ENCODE data around the gene KATNIP.

Gene KATNIP

GRCh38 chr16:27549746-27550581, at the start of gene KATNIP, which contains the start of gene GTF3C1:
Gene KATNIP (plus strand): TSS chr16:27550144. CDS start chr16:27550171, 27 bp downstream.
Gene GTF3C1 (minus strand): TSS chr16:27549913. CDS start chr16:27549890, 23 bp downstream.
- DNase-seq (ENCODE audit: low read depth) = peak; percentile 100

GRCh38 chr16:27500801-27501200, 49.1 kb upstream of the KATNIP start:
- DNase-seq (ENCODE audit: low read depth) = no peak

- DNase-seq (ENCODE audit: low read depth) = no peak
Measured at GRCh38 chr16:27503662-27504061, 46.3 kb upstream of the KATNIP start.

DNA sequence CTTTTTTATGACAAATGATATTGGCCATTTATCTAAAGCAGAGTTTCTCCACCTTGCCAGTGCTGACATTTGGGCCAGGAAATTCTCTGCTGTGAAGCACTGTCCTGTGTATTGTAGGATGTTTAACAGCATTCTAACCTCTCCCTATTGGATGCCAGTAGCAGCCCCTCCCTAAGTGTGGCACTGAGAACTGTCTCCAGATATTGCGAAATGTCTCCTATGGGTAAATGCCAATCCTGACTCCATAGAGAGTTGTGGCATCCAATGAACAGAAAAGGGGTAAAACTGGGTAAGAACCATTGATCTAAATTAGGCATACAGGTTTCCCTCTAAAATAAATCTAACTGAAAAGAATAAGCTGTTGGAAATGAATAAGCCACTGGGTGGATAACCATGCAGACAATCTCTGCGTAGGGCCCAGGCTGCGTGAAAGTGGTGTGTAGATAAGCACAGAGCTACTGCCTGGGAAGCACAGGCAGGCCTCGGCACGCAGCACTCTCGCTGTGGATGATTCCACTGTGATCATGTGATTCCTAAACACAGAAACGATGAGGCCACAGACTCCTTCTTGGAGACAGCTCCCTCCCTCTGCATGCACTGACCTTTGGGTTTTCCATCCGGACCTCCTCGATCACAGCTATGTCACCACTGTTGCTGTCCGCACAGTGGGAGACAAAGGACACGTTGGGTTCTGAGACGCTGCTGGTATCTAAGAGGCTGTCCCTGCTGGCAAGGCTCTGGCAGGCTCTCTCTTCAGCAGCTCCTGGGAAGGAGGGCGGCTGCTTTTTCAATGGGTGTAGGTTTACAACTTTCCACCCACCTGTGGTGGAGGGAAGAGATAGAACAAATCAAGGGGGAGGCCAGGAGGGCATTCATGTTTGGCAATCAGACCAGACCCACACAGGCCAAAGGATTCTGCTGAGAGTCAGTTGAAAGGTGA, 44.4 kb upstream of the KATNIP start:
- DNase-seq (ENCODE audit: low read depth) = no peak

GRCh38 chr16:27506771-27507170, 43.2 kb upstream of the KATNIP start:
- DNase-seq (ENCODE audit: low read depth) = no peak

DNA sequence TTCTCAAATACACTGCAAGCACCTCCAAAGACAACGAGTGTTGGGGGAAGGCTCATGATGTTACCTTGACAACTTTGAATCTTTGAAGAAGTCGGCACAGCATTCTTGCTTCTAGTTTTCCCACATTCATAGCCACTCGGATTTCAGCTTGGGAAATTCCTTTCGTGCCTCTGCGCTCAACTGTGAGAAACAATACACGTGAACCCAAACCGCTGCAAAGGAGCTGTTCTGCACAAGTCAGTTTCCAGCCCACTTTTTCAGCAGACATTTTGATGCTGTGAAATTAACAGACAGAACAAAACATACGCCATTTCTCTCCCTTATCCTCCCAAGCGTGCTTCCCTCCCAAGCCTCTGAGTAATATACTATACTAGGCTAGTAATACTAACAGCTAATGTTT, 41.5 kb upstream of the KATNIP start:
- no peak for DNase-seq (ENCODE audit: low read depth)

GRCh38 chr16:27511657-27512448, 38.1 kb upstream of the KATNIP start:
- DNase-seq (ENCODE audit: low read depth) = no peak

GRCh38 chr16:27514806-27515205, 35.1 kb upstream of the KATNIP start:
- DNase-seq (ENCODE audit: low read depth) = no peak

DNA sequence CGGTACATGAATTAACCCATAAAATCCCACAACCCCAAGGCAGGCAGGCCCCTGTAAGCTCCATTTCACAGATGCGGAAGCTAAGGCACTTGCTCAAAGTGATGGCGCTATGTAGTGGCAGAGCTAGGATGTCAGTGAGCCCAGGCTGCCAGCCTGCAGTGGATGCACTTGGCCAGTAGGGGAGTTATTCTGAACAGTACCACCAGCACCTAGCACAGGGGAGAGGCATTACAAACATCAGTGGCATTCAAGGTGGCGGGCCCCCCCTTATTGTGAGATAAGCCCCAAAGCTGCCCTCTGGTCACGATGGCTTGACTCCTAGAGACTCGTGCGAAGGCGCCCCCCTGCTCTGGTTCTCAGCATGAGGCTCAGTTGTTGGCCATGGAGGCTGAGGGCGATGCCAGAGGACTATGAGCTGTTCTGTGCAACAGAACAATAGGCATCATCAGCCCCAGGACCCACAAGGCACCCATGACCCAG, 34.0 kb upstream of the KATNIP start:
- DNase-seq (ENCODE audit: low read depth) = no peak

- DNase-seq (ENCODE audit: low read depth) = no peak
Measured at GRCh38 chr16:27516365-27516764, 33.6 kb upstream of the KATNIP start.

DNA sequence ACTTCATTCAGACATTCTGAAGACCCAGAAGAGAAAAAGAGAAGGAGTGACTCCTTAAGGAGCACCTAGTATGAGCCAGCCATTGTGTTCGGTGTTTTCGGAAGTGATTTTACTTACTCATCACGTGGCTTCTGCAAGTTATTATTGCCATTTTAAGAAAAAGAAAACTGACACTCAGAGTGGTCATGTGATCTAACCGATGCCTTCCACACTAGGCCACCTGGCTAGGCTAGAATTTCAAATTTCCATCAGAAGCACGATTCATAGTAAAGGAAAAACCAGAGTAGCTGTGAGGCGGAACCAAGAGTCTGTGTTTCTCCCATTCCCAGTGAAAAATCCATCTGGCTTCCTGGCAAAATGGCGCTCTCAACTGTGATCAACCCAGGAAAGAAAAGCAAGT, 32.3 kb upstream of the KATNIP start:
- DNase-seq (ENCODE audit: low read depth) = no peak

GRCh38 chr16:27518226-27518625, 31.7 kb upstream of the KATNIP start:
- no peak for DNase-seq (ENCODE audit: low read depth)

DNA sequence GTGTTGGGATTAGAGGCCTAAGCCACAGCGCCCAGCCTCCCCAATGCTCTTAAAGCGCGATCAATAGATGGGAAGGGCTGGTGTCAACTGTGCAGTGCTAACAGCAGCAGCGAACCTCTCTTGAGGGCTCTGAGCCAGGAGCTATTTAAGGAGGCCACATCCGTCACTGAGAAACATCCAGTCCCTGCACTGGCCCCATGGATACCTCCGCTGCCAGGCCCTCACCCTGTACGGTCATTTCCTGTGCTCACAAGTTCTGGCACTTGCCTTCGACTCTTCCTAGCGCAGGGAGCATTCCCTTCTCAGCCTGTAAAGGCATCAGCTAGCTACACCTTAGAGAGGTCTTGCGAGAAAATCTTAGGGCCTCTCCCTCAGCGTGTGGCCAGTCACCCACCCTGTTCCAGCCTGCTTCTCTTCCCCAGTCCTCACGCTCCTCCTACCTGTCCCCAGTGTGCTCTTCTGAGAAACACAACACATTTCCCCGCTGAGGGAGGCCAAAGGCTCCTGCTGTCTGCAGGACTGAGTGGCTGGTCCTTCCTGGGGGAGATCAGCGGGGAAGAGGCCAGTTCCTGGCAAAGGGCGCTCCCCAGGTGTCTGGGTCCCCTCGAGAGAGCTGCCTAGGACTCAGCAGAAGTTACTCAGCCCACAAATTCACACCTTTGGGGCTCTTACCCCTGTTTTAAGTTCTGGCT, 28.8 kb upstream of the KATNIP start:
- DNase-seq (ENCODE audit: low read depth) = no peak

GRCh38 chr16:27522173-27522707, 27.7 kb upstream of the KATNIP start:
- no peak for DNase-seq (ENCODE audit: low read depth)

- no peak for DNase-seq (ENCODE audit: low read depth)
Measured at GRCh38 chr16:27526180-27526579, 23.8 kb upstream of the KATNIP start.

DNA sequence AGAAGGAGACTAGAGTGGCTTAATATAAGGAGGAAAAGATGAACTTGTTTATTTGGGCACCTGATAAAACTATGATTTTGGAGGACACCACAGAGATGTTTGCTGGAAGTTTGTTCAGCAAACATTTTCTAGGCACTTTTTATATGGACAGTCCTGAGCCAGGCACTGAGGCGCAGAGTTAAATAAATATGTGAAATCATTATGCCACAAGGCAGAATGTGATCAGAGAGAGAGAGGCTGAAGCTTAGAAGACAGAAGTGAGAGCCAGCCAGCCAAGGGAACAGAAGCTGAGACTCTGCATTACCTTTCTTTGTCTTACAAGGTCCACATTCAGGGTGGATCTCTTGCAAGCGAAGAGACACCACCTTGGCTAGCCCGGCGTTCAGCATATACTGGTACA, 21.6 kb upstream of the KATNIP start:
- no peak for DNase-seq (ENCODE audit: low read depth)

- no peak for DNase-seq (ENCODE audit: low read depth)
Measured at GRCh38 chr16:27529962-27530361, 20.0 kb upstream of the KATNIP start.

DNA sequence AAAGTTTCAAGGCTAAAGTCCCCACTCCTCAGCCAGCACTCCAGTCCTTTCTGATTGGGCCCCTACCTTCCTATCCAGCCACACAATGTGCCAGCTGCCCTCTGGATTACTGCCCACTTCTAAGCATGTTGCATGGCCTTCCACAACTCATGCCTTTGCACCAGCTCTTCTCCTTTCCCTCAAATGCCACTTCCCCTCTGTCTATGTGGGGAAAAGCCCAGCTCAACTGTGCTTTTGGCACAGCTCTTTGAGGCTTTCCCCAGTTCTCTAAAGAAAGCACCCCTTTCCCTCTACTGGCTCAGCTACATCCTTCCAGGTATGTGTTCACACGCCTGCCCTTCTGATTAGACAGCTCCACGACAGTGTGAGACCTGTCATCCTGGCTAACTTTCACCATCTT, 18.8 kb upstream of the KATNIP start:
- DNase-seq (ENCODE audit: low read depth) = no peak

GRCh38 chr16:27531826-27532800, 17.8 kb upstream of the KATNIP start:
- DNase-seq (ENCODE audit: low read depth) = no peak

GRCh38 chr16:27534256-27534655, 15.7 kb upstream of the KATNIP start:
- DNase-seq (ENCODE audit: low read depth) = no peak

All from stimulated activated CD8-positive, alpha-beta memory T cell treated with anti-CD3 and anti-CD28 coated beads, Interleukin-12 subunit alpha, Interleukin-12 subunit beta, amount 100 ng/mL, for 1 hour (primary cell).